Fibroblast of villous mesenchyme (primary cell): ENCODE data around the gene ZBP1. TPM values are rescaled to one million over a fixed set of nuclear protein-coding genes. Genes with fewer than 3 reads are reported as not detected.

ENCODE experiments used
- DNase-seq: peaks from one replicate; pipeline ENCODE4 v3.0.0-alpha.2; 2010; ENCODE audit warnings: low read depth
- H3K4me3 ChIP-seq: 2 replicates; pipeline ENCODE4 v1.5.1; 2011; ENCODE audit warnings: low read depth, mild to moderate bottlenecking, low read length
- CTCF ChIP-seq: IDR thresholded peaks from 2 replicates; pipeline ENCODE4 v1.5.1; 2012; ENCODE audit warnings: low read depth, mild to moderate bottlenecking, low read length; ENCODE audit not compliant: insufficient read depth
- total RNA-seq: library from RNA; depleted of rRNA; stranded (reverse); fragments of >200 nt; gene quantifications from 2 replicates; pipeline ENCODE4 v1.2.3, GENCODE V29; 2012

The ZBP1 gene
- total RNA-seq, 1 donor = not detected

- no peak for TF ChIP-seq CTCF
- no peak overlapping the region for H3K4me3 ChIP-seq
- no peak for DNase-seq
Measured at GRCh38 chr20:57665589-57665971, 45.4 kb upstream of the ZBP1 start.

- H3K4me3 ChIP-seq = no peak overlapping the region
- DNase-seq = no peak
- TF ChIP-seq CTCF = no peak
Measured at GRCh38 chr20:57664924-57665588, 44.8 kb upstream of the ZBP1 start.

GRCh38 chr20:57664476-57664875 is 44.2 kb upstream of the ZBP1 start:
- DNase-seq = no peak
- no peak for TF ChIP-seq CTCF
- no peak overlapping the region for H3K4me3 ChIP-seq

- DNase-seq = no peak
- TF ChIP-seq CTCF = no peak
- H3K4me3 ChIP-seq = no peak overlapping the region
Measured at GRCh38 chr20:57663681-57664451, 43.6 kb upstream of the ZBP1 start.

DNA sequence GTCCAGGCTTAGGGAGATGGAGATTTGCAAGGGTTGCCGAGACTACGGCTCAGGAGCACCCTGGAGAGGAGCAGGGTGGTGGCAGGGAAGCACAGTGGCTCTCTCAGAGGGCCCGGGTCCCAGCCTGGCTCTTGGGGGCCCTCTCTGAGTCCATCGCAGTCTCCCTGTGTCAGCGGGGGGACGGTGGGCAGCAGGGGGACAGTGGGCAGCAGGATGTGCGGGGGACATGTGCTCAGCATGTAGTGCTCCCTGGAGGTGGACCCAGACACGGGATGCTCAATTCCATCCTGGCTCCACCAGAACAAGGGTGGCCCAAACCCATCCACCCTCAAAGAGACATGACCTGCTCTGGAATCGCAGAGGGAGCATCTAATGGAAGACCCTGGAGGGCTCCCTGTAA is 43.0 kb upstream of the ZBP1 start:
- TF ChIP-seq CTCF = no peak
- no peak overlapping the region for H3K4me3 ChIP-seq
- no peak for DNase-seq

DNA sequence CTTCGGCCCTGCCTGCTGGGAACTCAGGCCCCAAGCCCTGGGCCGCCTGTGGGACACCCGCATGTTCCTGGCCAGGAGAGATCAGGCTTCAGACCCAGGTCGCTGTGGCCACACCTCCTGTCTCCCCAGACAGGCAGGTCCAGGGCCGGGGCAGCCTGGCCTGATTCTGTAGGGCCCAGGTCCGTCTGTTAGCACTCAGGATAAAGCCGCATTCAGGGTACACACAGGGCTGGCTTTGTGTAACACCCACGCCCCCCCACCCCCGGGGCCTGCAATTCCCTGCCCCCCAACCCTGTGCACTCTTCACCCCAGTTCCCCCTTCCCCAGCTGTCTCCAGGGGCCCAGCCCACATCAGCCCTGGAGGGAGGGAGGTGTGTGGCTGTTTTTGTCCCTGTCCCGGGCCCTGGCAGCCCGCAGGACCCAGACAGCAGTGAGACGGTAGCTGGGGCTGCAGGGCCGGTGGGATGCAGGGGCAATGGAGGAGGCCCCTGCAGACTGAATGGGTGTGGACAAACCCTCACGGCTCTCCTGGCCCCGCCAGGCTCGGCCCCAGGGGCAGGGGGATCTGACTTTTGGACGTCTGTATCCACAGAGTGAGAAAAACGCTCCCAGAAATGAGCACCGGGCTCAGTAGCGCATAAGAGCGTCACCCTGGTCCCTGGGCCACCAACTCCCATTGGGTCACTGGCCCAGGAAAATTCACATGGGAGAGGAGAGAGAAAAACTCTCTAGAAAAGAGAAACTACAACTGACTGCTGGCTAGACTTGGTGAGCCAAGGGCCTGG is 42.4 kb upstream of the ZBP1 start:
- H3K4me3 ChIP-seq = no peak overlapping the region
- no peak for TF ChIP-seq CTCF
- no peak for DNase-seq
